Peyer's patch (tissue), 4 donors: ENCODE data around the gene AGAP1.

ENCODE experiments used
- POLR2A ChIP-seq, 2 donors: fragments of 450-650 bp; IDR thresholded peaks; one replicate each; pipeline ENCODE4 v1.5.1; 2017; ENCODE audit warnings: antibody characterized with exemption in 2 of 2, mild to moderate bottlenecking in 2 of 2, moderate library complexity in 2 of 2
- TF ChIP-seq, protein P1 (sequence below), 6 experiments: fragments of 450-650 bp in 4 of 6; fragments of 200-600 bp in 2 of 6; sonication (generic) in 1 of 6; IDR thresholded peaks; one replicate each; pipeline ENCODE4 v1.5.1; 2017 to 2019; ENCODE audit warnings: antibody characterized with exemption in 6 of 6, mild to moderate bottlenecking in 3 of 6, moderate library complexity in 1 of 6

GRCh38 chr2:235766278-235766677 lies 272.4 kb downstream of the AGAP1 start:
- TF ChIP-seq, protein P1, sequence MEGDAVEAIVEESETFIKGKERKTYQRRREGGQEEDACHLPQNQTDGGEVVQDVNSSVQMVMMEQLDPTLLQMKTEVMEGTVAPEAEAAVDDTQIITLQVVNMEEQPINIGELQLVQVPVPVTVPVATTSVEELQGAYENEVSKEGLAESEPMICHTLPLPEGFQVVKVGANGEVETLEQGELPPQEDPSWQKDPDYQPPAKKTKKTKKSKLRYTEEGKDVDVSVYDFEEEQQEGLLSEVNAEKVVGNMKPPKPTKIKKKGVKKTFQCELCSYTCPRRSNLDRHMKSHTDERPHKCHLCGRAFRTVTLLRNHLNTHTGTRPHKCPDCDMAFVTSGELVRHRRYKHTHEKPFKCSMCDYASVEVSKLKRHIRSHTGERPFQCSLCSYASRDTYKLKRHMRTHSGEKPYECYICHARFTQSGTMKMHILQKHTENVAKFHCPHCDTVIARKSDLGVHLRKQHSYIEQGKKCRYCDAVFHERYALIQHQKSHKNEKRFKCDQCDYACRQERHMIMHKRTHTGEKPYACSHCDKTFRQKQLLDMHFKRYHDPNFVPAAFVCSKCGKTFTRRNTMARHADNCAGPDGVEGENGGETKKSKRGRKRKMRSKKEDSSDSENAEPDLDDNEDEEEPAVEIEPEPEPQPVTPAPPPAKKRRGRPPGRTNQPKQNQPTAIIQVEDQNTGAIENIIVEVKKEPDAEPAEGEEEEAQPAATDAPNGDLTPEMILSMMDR (IDR thresholded peaks at IDR 0.05), result peak; percentile 71 to 96 (median 85)
- no peak for TF ChIP-seq POLR2A (IDR thresholded peaks at IDR 0.05)
